Midbrain (tissue), 1 donor: Measurements from ENCODE around the gene LMTK3.
A peak's percentile ranks its signal among the peaks of the same experiment; 100 is the strongest.

ENCODE experiments used
- DNase-seq: peaks from one replicate; lab custom pipeline; 2025; lab: John Stamatoyannopoulos, UW

LMTK3 gene

DNA sequence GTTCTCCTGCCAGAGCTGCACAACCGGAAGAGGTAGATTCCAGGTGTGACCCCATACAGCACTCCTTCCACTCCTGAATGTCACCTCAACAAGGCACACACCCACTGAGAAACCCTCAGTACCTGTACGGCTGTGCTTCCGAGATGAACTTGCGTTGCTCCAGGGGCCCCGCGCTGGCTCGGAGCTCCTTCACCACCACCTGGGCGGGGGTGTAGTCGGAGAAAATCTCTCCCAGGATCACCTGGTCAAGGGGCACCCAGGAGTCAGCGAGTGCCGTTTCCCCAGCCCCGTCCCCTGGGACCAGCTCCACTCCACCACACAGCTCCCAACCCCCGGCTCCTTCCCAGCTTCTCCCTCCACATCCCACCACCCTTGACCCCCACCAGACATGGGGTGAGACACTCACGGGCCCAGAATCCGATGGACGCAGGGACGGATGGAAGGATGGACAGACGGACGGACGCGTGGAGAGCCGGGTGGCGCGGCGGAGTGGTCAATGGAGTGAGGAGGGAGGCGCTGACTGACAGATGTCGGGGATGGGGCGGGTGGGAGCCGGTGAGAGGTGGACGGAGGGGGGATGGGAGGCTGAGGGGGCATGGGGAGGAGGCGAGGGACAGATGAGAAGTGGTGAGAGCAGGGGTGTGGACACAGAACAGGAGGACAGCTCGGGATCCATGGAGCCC is 2.8 kb downstream of the LMTK3 start:
- no peak for DNase-seq

DNA sequence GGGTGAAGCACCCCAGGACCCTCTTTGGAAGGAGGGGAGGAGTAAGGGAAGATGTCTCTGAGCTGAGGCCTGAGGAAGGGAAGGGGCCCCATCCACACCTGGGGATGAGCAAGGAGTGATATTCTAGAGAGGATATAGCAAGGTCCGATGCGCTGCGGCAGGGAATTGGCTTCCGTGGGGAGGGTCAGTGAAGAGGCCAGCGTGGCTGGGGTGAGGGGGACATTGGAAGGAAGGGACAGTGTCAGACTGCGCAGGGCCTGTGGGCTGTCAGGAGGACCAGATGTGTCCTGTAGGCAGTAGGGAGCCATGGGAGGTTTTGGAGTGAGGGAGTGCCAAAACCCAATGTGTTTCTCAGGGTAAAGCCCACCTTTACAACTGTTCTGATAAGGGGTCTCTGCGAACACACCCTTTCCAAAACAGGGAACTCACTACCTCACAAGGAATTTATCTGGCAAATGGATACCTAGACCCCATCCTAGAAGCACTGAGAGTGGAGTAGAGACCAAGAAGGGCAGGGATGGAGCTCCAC is 3.7 kb downstream of the LMTK3 start:
- no peak for DNase-seq

DNA sequence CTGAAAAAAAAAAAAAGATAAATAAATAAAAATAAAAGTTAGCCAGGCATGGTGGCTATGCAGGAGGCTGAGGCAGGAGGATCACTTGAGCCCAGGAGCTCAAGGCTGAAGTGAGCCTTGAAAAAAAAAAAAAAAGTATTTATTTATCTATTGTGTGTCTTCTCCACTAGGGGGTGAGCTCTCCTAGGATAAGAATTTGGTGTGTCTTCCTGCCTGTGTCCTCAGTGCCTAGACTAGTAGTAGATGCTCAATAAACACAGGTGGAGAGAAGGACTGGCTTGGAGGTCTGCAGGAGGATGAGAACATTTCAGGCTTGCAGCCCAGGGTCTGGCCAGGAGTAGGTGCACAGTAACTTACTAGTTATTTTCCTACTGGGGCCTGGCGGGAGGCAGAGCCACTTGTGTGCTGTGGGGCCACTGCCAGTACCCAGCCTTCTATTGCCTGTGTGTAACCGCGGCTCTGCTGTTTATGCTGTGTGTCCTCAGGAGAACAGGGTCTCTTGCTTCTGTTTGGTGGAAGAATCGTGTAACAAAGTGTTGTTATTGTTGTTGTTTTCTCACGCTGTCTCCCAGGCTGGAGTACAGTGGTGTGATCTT is 5.4 kb downstream of the LMTK3 start:
- DNase-seq: no peak

DNA sequence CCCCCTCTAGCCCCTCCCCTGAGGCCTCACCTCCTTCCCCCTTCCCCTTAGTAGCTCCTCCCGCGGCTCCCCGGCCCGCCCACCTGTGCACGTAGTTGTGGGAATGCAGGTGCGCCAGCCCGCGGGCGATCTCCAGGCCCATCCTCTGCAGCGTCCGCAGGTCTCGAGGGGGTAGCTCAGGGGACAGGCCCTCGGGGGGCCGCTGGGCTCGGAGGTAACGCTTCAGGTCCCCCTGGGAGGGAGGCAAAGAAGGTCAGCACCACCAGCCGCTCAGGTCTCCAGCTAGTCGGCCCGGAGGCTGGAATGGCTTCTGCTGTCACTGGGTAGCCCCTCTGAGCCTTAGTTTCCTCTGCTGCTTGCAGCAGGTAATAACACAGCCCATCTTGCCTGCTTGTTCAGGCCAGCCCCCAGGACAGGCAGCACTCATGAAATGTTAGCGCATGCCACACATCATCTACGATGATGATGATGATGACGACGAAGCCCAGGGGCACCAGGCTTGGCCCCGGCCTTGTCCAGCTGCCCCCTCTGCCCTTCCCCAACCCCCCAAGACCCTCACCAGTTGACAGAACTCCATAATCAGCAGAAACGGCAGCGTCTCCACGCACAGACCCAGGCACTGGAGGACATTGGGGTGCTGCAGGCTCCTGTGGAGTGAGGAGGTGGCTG is 9.2 kb downstream of the LMTK3 start:
- DNase-seq: no peak

DNA sequence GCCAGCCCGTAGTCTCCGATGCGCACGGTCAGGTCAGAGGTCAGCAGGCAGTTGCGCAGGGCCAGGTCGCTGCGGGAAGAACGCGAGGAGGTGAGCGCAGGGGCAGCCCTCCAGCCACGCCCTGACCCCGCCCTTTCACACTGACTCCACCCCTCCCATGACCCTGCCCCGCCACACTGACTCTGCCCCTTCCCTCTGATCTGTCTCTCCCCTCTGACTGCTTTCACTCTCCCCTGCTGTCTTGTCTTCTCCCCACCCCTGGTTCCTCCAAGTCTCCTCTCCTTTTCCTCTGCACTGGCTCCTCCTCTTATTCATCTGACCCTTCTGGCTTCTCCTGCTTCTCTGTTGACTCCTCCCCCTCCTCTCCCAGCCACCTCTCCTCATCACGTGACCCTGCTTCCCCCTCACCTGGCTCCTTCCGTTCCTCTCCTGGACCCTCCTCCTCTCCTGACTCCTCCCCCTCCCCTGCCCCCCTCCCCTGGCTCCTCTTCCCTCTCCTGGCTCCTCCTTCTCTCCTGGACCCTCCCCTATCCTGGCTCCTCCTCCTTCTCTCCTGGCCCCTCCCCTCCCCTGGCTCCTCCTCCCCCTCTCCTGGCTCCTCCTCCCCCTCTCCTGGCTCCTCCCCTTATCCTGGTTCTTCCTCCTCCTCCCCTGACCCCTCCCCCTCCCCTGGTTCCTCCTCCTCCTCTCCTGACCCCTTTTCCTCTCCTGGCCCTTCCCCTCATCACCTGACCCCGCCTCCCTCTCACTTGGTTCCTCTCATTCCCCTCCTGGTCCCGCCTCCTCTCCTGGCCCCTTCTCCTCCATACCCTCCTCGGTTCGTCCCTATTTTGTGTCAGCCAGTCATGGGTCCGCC is 9.9 kb downstream of the LMTK3 start:
- DNase-seq: no peak

DNA sequence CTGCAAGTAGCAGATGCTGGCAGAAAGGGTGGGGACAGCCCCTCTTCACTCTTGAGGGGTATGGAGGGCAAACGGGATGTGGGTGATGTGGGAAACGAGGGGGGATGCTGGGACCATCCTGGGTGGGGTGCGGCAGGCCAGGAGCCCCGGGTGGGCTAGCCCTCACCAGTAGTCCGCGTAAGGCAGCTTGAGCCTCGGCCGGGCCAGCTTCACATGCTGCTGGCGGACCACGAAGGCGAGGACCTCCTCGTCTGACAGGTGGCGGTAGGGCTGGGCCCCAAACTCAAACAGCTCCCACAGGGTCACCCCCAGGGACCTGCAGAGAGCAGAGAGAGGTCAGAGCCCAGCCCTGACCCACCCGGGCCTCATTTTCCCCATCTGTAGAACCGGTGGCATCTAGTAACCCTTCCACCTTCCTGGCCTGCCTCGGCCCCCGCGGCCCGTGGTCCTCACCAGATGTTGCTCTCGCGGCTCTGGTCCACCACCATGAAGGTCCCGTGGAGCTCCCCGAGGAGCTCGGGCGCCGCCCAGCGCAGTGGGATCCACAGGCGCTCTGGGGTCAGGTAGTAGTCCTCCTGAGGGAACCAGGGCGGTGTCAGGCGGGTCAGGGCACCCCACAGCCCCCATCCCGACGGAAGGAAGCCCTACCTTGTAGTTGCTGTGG is 10.7 kb downstream of the LMTK3 start:
- DNase-seq: no peak

DNA sequence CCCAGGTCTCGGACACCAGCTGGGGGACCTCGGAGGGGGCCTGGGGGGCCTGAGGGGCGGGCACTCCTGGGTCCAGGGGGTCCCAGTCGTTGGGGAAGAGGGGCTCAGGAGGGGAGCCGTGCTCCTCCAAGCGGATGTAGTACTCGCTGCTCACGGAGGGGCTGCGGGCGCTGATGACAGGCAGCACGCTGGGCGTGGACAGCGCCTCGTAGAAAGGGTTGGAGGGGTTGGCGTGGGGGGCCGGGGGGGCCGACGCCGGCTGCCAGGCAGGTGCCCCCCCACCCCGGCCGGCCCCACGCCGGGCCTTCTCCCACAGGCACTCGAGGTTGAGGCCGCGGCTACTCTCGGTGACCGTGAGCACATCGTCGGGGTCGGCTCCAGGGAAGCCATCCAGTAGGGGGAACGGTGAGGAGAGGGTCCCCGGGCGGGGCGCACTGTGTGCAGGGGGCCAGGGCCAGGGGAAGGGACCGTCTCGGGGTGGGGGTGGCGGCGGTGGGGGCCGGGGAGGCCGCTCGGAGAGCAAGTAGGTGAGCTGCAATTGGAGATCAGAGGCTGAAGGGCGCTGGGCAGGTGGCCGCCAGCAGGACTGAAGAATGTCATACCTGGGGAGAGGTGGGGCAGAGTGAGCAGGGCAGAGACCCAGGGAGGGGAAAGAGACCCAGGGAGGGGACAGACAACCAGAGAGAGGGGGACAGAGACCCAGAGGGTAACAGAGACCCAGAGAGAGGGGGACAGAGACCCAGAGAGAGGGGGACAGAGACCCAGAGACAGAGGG is 12.1 kb downstream of the LMTK3 start:
- no peak for DNase-seq

DNA sequence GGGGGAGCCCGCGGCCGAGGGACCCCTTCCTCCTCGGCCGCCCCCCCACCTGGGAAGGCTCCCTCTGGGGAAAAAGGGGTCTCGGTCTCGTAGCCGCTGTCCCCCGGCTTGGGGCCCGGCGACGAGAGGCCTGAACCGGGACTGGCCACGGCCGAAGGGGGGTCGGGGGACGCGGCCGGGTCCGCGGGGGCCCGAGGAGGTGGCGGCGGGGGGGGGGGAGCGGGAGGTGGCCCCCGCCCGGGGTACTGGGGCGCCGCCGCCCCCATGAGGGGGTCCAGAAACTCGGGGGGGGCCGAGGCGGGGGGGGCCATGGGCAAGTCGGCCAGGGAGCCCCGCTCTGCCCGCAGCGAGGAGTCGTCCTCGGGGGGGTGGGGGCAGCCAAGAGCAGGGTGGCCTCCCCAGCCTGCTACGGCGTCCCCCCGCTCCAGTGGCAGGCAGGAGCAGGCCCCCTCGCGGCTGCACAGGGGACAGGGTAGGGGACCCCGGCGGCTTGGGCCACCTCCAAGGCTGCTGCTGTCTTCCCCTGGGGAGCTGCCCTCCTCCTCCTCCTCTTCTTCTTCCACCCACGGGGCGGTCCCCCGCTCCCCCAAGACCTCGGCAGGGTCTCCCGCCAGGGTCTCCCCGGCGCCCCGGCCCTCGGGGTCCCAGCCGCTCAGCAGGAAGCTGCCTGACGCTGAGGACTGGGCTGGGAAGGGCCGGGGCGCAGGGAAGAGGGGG is 12.9 kb downstream of the LMTK3 start:
- DNase-seq: no peak

DNA sequence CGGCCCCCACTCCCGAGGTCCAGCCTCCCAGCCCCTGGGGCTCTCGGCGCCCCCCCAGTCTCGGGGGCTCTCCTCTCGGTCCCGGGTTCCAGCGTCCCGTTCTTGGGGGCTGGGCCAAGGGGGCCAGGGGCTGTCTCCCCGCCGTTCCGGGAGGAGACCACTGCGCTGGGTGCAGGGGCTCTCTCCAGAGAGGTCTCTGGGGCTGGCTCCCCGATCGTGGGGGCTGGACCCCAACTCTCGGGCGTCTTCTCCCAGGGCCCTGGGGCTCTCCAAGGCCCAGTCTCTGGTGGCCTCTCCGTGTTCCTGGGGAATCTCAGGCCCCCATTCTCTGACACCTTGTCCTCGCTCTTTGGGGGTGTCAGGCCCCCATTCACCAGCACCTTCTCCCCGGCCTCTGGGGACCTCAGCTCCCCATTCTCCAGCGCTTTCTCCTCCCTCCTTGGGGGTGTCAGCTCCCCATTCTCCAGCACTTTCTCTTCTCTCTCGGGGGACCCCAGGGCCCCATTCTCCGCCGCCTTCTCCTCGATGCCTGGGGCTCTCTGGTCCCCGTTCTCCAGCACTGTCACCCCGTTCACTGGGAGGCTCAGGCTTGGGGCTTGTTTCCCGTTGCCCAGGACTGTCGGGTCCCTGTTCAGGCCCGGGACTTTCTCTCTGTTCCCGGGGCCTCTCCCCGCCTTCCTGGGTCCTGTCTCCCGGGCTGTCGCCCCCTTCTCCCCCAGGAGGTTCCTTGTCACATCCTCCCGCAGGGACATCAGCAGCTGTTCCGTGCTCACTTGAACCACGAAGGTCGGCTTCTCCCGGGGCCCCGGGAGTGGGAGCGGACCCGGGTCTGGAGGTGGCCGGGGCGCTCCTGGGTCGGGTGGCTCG is 13.7 kb downstream of the LMTK3 start:
- DNase-seq: no peak

DNA sequence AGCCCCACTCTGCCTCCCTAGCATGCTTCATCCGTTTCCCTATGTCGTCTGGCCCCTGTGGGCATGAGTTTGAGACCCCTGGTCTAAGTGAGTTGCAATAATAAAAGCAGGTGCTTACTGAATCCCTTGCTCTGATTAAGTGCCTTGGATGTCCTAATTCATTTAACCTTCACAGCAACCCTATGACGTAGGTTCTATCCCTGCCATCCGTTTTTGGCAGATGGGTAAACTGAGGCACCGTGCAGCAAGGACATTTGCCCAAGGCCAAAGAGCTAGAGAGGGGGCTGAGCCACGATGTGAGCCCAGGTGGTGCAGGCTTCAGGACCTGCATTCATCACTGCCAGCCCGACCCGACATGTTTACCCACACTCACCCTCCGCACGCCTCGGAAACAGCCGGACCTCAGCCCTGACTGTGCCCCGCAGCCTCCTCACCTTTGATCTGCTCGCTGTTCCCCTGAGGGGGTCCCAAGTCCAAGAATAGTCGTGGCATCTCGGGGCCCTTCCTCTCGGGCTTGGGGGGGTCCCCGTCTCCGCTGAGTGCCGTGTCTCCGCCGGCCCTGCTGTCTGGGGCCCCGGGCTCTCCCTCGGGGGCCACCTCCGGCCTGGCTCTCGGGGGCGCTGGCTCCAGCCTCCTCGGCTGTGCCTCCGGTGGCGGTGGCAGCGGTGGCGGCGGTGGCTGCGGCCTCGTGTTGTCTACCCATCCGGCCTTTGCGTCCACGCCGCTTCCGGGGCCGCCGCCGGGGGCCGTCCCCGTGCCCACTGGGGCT is 14.5 kb downstream of the LMTK3 start:
- no peak for DNase-seq

DNA sequence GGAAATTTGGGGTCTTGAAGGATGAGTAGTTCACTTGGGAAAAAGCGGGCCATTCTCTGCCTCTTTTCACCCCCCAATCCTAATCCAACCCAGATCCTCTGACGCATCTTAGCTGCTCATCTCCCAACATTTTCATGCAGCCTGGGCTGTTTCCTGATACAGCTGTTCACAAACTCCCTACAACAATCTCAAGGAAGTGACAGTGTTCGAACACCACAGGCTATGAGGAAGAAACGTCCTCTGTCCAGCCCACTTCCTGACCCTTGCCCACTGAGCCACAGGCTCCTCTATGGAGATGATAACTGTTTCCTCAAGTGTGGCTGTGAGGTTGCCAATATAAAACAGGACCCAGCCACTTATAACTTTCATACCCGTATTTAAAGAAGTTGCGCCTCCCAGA is 16.2 kb downstream of the LMTK3 start:
- no peak for DNase-seq

DNA sequence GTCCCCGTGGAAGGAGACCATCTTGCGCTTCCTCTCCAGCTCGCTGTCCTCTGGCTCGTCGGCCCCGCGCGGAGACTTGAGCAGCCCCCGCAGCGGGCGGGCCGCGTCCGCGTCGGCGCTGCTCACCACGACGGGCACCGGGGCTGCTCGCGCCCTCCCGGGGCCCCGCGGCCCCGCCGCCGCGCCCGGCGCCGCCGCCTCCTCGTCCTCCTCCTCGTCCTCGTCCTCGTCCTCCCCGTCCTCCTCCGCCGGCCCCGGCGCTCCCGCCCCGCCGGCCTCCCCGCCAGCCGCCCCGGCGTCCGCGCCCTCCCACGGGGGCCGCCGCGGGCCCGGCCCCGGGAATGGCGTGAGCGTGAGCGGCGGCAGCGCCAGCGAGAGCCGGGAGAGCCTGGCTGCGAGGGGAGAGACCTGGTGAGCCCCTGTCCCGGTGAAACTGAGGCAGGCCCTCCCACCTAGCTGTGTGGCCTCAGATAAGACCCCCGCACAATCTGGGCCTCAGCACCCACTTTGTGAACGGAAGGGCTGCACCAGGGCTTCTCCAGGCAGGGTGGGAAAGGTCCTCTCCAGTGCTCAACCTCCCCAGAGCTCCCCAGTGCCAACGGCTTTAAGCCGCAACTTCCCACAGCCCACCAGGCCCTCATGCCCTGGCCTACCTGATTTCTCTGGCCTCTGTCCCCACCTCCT is 17.8 kb downstream of the LMTK3 start:
- DNase-seq: no peak

DNA sequence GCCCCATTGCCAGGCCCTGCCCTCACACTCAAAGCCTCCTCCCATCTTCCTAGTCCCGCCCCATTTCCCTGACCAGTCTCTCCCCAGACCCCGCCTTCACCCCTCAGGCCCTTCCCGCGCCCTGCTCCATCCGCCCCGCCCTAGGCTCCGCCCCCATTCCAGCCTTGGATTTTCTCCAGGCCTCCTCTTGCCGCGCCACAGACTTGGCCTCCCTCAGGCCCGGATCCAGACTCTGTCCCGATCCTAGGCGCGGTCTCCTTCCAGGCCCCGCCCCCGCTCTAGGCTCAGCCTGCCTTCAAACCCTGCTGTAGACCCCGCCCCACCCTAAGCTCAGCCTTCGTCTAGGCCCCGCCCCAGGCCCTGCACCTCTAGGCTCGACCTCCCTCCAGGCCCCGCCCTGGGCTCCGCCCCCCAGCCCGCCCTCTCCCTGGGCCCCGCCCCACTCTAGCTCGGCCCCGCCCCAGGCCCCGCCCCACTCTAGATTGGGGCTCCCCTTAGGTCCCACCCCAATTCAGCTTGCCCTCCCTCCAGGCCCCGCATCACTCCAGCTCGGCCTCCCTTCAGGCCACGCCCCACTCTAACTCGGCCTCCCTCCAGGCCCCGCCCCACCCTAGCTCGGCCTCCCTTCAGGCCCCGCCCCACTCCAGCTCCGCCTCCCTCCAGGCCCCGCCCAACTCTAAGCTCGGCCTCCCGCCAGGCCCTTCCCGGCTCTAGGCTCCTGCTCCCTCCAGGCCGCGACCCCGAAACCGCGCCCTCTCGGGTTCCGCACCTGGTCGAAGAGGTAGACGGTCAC is 18.5 kb downstream of the LMTK3 start:
- DNase-seq: peak; percentile 81

DNA sequence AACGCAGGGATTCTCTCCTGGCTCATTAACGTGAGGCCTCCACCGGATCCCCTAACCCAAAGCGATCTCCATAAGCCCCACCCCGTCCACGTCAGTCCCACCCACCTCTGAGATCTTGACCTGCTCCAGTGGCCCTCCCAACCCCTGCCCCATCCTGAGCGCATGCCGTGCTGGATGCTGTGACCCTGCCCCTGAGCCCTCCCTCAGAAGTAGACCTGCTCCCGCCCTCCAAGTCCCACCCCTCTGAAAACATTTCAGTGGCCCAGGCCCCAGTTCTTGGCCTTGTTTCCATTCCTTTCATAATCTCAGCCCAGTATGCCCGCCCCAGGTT is 19.9 kb downstream of the LMTK3 start:
- DNase-seq: no peak

DNA sequence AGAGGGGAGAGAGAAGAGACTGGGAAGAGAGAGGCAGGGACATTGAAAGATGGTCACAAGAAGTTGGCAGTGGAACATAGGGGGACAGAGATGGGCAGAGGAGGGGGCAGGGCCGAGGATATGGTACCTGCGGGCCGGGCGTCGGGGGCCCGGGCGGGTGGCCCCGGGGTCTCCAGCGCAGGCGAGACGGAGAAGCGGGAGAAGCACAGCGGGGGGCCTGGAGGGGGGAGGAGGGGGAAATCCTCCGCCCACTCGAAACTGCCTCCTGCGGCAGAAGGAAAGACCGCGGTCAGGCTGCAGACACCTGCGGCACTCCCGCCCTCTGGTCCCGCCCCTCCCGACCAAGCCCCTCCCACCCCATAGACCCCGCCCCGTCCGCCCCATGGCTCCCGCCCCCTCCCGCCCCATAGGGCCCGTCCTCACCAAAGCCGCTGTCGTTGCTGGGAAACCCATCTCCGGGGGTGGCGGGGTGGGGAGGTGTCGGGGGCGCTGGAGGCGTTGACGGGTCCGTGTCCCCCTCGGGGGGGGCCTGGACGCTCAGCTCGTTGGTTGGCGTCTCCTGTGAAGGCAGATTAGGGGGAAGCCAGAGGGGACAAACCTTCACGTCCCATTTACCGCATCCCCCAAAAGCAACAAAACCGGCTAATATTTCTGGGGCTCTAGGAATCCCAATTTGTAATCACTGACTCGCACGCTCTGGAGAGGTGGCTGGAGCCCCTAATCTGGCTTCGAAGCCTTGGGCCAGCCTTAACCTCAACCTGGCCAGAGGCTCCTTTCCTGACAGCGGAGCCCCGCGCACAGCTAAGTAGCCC is 20.4 kb downstream of the LMTK3 start:
- no peak for DNase-seq

DNA sequence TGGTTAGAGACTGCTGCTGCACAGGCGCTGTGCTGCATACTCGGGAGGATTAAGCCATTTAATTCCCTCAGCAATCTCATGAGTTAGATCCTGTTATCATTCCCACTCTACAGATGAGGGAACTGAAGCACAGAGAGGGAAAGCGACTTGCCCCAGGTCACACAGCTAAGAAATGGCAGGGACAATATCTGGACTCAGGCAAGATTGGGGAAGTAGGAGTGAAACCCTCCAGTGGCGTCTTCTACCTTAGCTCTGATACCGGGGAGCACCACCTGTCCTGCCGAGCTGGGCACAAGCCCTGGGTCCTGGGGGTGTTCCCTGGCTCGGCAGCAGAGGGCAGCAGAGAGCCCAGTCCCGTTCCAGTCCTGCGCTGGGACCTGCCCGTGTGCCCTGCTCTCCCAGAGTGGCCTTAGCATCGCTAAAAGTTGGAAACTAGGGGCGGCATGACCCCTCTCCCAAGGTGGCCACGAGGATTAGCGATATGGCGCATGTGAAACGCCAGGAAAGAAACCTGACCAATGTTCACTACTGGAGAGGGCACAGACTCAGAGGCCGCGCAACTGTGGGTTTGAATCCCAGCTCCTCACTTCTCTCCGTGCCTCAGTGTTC is 21.9 kb downstream of the LMTK3 start:
- DNase-seq: peak; percentile 44
